ENCODE results near the gene F2RL3. TPM values are rescaled to one million over a fixed set of nuclear protein-coding genes. Genes with fewer than 3 reads are reported as not detected.

Gene F2RL3
- total and polyA plus RNA-seq, 9 of the 15 experiments (the other 6 are each of a cell fraction or from before 2014, with no cell fraction given) = 1.4 to 27.6 (median 11.9) TPM

- Histone ChIP-seq H3K9me1 (ENCODE audit: control insufficient read depth, insufficient read depth, low read length) (peaks cover 2% of the 10 kb centered on the region), H3K9ac (ENCODE audit: insufficient read depth in 1 of 2, low read depth in 2 of 2, low read length in 2 of 2) (peak overlapping the region in 1 of 2 experiments; percentile 62; a peak in 1 of 4 replicates), H3K27ac (ENCODE audit: extremely low read depth, low read depth, low read length) (no peak overlapping the region), H4K20me1 (replicated peaks; ENCODE audit: control insufficient read depth, insufficient read depth, low read length) (no peaks in the 10 kb centered on the region), H3K27me3 (ENCODE audit: control insufficient read depth in 2 of 2, insufficient read depth in 2 of 2, low read length in 2 of 2) (no peaks in the 10 kb centered on the region), H2AFZ (ENCODE audit: low read depth, low read length) (no peak overlapping the region), H3K4me1 (replicated peaks in 1 of 2; ENCODE audit: control insufficient read depth in 2 of 2, insufficient read depth in 2 of 2, low read length in 2 of 2) (peaks cover 0 to 4% of the 10 kb centered on the region in 2 experiments; a peak in 1 of 5 replicates), H3K79me2 (ENCODE audit: control insufficient read depth, insufficient read depth, low read length) (no peaks in the 10 kb centered on the region), H3K36me3 (ENCODE audit: control insufficient read depth, insufficient read depth, low read length) (peaks cover 32% of the 10 kb centered on the region), H3K9me3 (replicated peaks; ENCODE audit: control insufficient read depth, insufficient read depth, low read depth, low read length) (no peaks in the 10 kb centered on the region), H3K4me3 (no peak overlapping the region), H3K4me2 (ENCODE audit: insufficient read depth, low read length) (no peak overlapping the region)
- FAIRE-seq = no peak
- CTCF ChIA-PET (ENCODE audit: low intra/inter-chr PET ratio) = no interaction called here
- ATAC-seq = no peak
- POLR2A ChIA-PET = interaction anchor here (1.3 kb wide), 1 partner anchor 10 kb away, joined by 5 read pairs; no protein-coding TSS in a partner anchor
- intact Hi-C loops (cut with micrococcal nuclease) = no loop called here
- 87% methylated on average over 20 of the region's 20 CpGs for WGBS (ENCODE audit: insufficient coverage, low coverage, missing lambda C conversion rate)
- in situ Hi-C loops (cut with MboI) = no loop called here
- BruUV-seq (replicated peaks) = no TSS peak
- DNase-seq (ENCODE audit: extremely low read depth in 1 of 4, low spot score in 3 of 4) = no peak
- no peak for TF ChIP-seq ZNF586 (CRISPR knock-in tag; conservative IDR thresholded peaks at IDR 0.05)
- TF ChIP-seq USF1 (CRISPR knock-in tag; IDR thresholded peaks at IDR 0.05) = no peak
- TF ChIP-seq LEF1 (IDR thresholded peaks at IDR 0.05) = no peak
- no peak for TF ChIP-seq HNRNPH1 (optimal IDR thresholded peaks at IDR 0.05; ENCODE audit: low read depth, low read length)
- TF ChIP-seq ATF6 (CRISPR knock-in tag; IDR thresholded peaks at IDR 0.05) = no peak
- TF ChIP-seq NCOR1 (IDR thresholded peaks at IDR 0.05) = no peak
- no peak for TF ChIP-seq ZNF507 (tag; conservative IDR thresholded peaks at IDR 0.05)
- TF ChIP-seq CHD7 (IDR thresholded peaks at IDR 0.05; ENCODE audit: low read depth, low read length) = no peak
- TF ChIP-seq RBM39 (optimal IDR thresholded peaks at IDR 0.05; ENCODE audit: low read depth, low read length) = no peak
Measured at GRCh38 chr19:16860118-16860517, 28.7 kb upstream of the F2RL3 start.
